ENCODE data around the gene GIMAP4.
"Not testable (repeated sequence)": the region's sequence is repeated elsewhere in the genome, so short reads cannot be mapped to it uniquely, and the experiment has no call there.

GIMAP4 gene

GRCh38 chr7:150567169-150567568, at the start of gene GIMAP4:
Gene GIMAP4 (plus strand): TSS chr7:150567390. CDS start chr7:150569902, 2,512 bp downstream.
- no peak for DNase-seq (ENCODE audit: low read depth, low spot score)

GRCh38 chr7:150519310-150519709, 47.9 kb upstream of the GIMAP4 start:
- DNase-seq (ENCODE audit: low read depth, low spot score), result no peak

GRCh38 chr7:150520145-150520544, 47.0 kb upstream of the GIMAP4 start:
- no peak for DNase-seq (ENCODE audit: low read depth, low spot score)

- DNase-seq (ENCODE audit: low read depth, low spot score), result peak; percentile 23
Measured at GRCh38 chr7:150522931-150523330, 44.3 kb upstream of the GIMAP4 start.

- DNase-seq (ENCODE audit: low read depth, low spot score), result no peak
Measured at GRCh38 chr7:150524018-150524417, 43.2 kb upstream of the GIMAP4 start.

GRCh38 chr7:150531704-150532103, 35.5 kb upstream of the GIMAP4 start:
- no peak for DNase-seq (ENCODE audit: low read depth, low spot score)

GRCh38 chr7:150538259-150538658, 28.9 kb upstream of the GIMAP4 start:
- DNase-seq (ENCODE audit: low read depth, low spot score), result no peak

- no peak for DNase-seq (ENCODE audit: low read depth, low spot score)
Measured at GRCh38 chr7:150553163-150553562, 14.0 kb upstream of the GIMAP4 start.

- no peak for DNase-seq (ENCODE audit: low read depth, low spot score)
Measured at GRCh38 chr7:150556521-150557138, 10.6 kb upstream of the GIMAP4 start.

- DNase-seq (ENCODE audit: low read depth, low spot score), result no peak
Measured at GRCh38 chr7:150560486-150560885, 6.7 kb upstream of the GIMAP4 start.

GRCh38 chr7:150562919-150563318, 4.3 kb upstream of the GIMAP4 start:
- no peak for DNase-seq (ENCODE audit: low read depth, low spot score)

- no peak for DNase-seq (ENCODE audit: low read depth, low spot score)
Measured at GRCh38 chr7:150564006-150564405, 3.2 kb upstream of the GIMAP4 start.

GRCh38 chr7:150564566-150564965, 2.6 kb upstream of the GIMAP4 start:
- no peak for DNase-seq (ENCODE audit: low read depth, low spot score)

GRCh38 chr7:150565239-150565638, 2.0 kb upstream of the GIMAP4 start:
- DNase-seq (ENCODE audit: low read depth, low spot score), result no peak

GRCh38 chr7:150566123-150566522, 1.1 kb upstream of the GIMAP4 start:
- peak; percentile 12 for DNase-seq (ENCODE audit: low read depth, low spot score)

- no peak for DNase-seq (ENCODE audit: low read depth, low spot score)
Measured at GRCh38 chr7:150566572-150566971, 618 bp upstream of the GIMAP4 start.

- no peak for DNase-seq (ENCODE audit: low read depth, low spot score)
Measured at GRCh38 chr7:150567871-150568301, 696 bp downstream of the GIMAP4 start.

- DNase-seq (ENCODE audit: low read depth, low spot score), result no peak
Measured at GRCh38 chr7:150568714-150569113, 1.5 kb downstream of the GIMAP4 start.

GRCh38 chr7:150569245-150569955, 2.2 kb downstream of the GIMAP4 start:
- no peak for DNase-seq (ENCODE audit: low read depth, low spot score)

- no peak for DNase-seq (ENCODE audit: low read depth, low spot score)
Measured at GRCh38 chr7:150570556-150571465, 3.6 kb downstream of the GIMAP4 start.

GRCh38 chr7:150572496-150572895, 5.3 kb downstream of the GIMAP4 start:
- DNase-seq (ENCODE audit: low read depth, low spot score), result no peak

GRCh38 chr7:150579979-150580637, 12.9 kb downstream of the GIMAP4 start:
- DNase-seq (ENCODE audit: low read depth, low spot score), result not testable (repeated sequence)

Data from iPS DF 19.7 (cell line).